ENCODE data around the gene GPR157.

GPR157 gene

DNA sequence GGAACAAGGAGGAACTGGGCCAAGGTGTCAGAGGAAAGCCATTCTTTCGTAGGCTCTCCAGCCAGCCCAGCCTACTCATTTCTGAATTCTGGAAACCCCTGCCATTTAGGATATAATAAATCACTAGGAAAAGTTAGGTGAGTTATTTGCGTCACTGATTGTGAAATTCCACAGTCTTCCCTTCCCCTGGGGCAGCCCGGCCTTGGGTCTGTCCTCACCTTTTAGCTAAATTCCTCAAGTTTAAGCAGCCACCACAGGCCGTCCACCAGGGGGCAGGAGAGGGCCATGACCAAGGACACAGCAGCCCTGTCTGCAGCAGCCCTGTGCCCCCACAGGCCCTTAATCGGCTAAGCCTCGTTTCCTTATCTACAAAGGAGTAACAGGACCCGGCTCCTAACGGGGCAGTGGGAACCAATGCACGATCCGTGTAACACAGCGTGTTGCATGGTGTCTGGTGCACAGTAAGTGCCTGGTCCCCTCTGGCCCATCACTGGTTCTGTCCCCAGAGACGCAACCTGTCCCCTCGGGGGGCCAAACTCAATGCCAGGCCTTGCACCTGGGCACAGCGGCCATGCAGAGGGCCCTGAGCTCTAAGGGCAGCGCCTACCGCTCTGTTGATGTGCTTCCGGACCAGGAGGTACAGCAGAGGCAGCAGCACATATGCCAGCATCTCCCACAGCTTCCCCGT, 18.1 kb downstream of the GPR157 start:
- peak overlapping the region; percentile 48 for H3K4me2 ChIP-seq
- no peak overlapping the region for H3K9ac ChIP-seq
- H4K20me1 ChIP-seq = no peaks in the 10 kb centered on the region
- no peak overlapping the region for H3K27ac ChIP-seq
- TF ChIP-seq Cebpa-rat (IDR thresholded peaks at IDR 0.05) = no peak
- H3K4me1 ChIP-seq = peaks cover 33% of the 10 kb centered on the region
- no peak overlapping the region for H3K4me3 ChIP-seq
- peaks cover 5% of the 10 kb centered on the region; the same call in 1 of the 2 replicates for H3K36me3 ChIP-seq
- no peaks in the 10 kb centered on the region for H3K9me3 ChIP-seq
- no peaks in the 10 kb centered on the region for H3K27me3 ChIP-seq

- no peak for TF ChIP-seq Cebpa-rat (IDR thresholded peaks at IDR 0.05)
- Histone ChIP-seq H3K4me1 (peaks cover 33% of the 10 kb centered on the region), H3K36me3 (peaks cover 26% of the 10 kb centered on the region), H3K4me2 (no peak overlapping the region), H4K20me1 (no peaks in the 10 kb centered on the region), H3K9me3 (no peaks in the 10 kb centered on the region), H3K27me3 (no peaks in the 10 kb centered on the region), H3K9ac (no peak overlapping the region), H3K4me3 (no peak overlapping the region), H3K27ac (no peak overlapping the region)
Measured at GRCh38 chr1:9108056-9108665, 20.7 kb downstream of the GPR157 start.

- no peak for TF ChIP-seq Cebpa-rat (IDR thresholded peaks at IDR 0.05)
- no peaks in the 10 kb centered on the region for H3K9me3 ChIP-seq
- H3K9ac ChIP-seq = no peak overlapping the region
- H4K20me1 ChIP-seq = no peaks in the 10 kb centered on the region
- peak overlapping the region; percentile 31; the same call in 1 of the 2 replicates for H3K4me2 ChIP-seq
- no peaks in the 10 kb centered on the region for H3K27me3 ChIP-seq
- H3K36me3 ChIP-seq = peaks cover 27% of the 10 kb centered on the region
- no peak overlapping the region for H3K27ac ChIP-seq
- H3K4me1 ChIP-seq = peaks cover 33% of the 10 kb centered on the region
- H3K4me3 ChIP-seq = no peak overlapping the region
Measured at GRCh38 chr1:9107136-9107535, 21.8 kb downstream of the GPR157 start.

GRCh38 chr1:9106286-9106685, 22.6 kb downstream of the GPR157 start:
- Histone ChIP-seq H4K20me1 (no peaks in the 10 kb centered on the region), H3K4me2 (no peak overlapping the region), H3K27me3 (no peaks in the 10 kb centered on the region), H3K9me3 (no peaks in the 10 kb centered on the region), H3K4me3 (no peak overlapping the region), H3K27ac (no peak overlapping the region), H3K9ac (no peak overlapping the region), H3K4me1 (peaks cover 34% of the 10 kb centered on the region), H3K36me3 (peaks cover 27% of the 10 kb centered on the region)
- no peak for TF ChIP-seq Cebpa-rat (IDR thresholded peaks at IDR 0.05)

- no peaks in the 10 kb centered on the region for H3K27me3 ChIP-seq
- no peak overlapping the region for H3K27ac ChIP-seq
- H3K36me3 ChIP-seq = peaks cover 27% of the 10 kb centered on the region
- H3K4me2 ChIP-seq = no peak overlapping the region
- no peak overlapping the region for H3K9ac ChIP-seq
- no peak for TF ChIP-seq Cebpa-rat (IDR thresholded peaks at IDR 0.05)
- peaks cover 34% of the 10 kb centered on the region for H3K4me1 ChIP-seq
- H3K4me3 ChIP-seq = no peak overlapping the region
- no peaks in the 10 kb centered on the region for H4K20me1 ChIP-seq
- no peaks in the 10 kb centered on the region for H3K9me3 ChIP-seq
Measured at GRCh38 chr1:9105336-9105867, 23.5 kb downstream of the GPR157 start.

- TF ChIP-seq Cebpa-rat (IDR thresholded peaks at IDR 0.05) = no peak
- Histone ChIP-seq H4K20me1 (no peaks in the 10 kb centered on the region), H3K4me2 (0 out of 2 replicates have a peak overlapping the region, but pooled peaks have one; percentile 24), H3K9me3 (peaks cover 2% of the 10 kb centered on the region; the same call in 1 of the 2 replicates), H3K9ac (no peak overlapping the region), H3K27ac (no peak overlapping the region), H3K4me1 (peaks cover 19% of the 10 kb centered on the region), H3K27me3 (no peaks in the 10 kb centered on the region), H3K4me3 (no peak overlapping the region), H3K36me3 (peaks cover 22% of the 10 kb centered on the region)
Measured at GRCh38 chr1:9101510-9102146, 27.3 kb downstream of the GPR157 start.

DNA sequence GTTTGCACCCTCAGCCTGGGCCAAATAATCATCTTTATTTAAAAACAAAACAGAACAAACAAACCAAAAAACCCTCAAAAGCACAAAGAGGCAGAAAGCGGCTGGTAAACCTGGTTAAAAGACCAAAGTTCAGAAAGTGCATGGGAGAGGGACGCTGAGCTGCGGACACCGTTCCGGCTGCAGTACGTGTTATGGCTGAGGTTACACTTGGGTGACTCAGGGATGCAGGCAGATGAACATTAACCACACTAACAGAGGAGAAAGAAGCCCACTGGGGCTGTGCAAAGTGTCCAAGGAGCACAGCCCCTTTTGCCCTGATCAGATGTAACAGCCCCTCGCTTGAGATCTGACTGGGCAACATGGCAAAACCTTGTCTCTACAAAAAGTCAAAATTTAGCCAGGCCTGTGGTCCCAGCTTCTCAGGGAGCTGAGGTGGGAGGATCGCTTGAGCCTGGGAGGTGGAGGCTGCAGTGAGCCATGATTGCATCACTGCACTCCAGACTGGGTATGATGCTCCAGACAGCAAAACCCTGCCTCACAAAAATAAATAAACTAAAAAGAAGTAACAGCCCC, 28.3 kb downstream of the GPR157 start:
- no peak for TF ChIP-seq Cebpa-rat (IDR thresholded peaks at IDR 0.05)
- peaks cover 20% of the 10 kb centered on the region for H3K36me3 ChIP-seq
- H3K4me2 ChIP-seq = peak overlapping the region; percentile 28; the same call in 1 of the 2 replicates
- H3K27me3 ChIP-seq = no peaks in the 10 kb centered on the region
- H3K27ac ChIP-seq = no peak overlapping the region
- no peaks in the 10 kb centered on the region for H4K20me1 ChIP-seq
- H3K9ac ChIP-seq = no peak overlapping the region
- H3K4me3 ChIP-seq = no peak overlapping the region
- H3K4me1 ChIP-seq = peaks cover 19% of the 10 kb centered on the region
- peaks cover 13% of the 10 kb centered on the region for H3K9me3 ChIP-seq

DNA sequence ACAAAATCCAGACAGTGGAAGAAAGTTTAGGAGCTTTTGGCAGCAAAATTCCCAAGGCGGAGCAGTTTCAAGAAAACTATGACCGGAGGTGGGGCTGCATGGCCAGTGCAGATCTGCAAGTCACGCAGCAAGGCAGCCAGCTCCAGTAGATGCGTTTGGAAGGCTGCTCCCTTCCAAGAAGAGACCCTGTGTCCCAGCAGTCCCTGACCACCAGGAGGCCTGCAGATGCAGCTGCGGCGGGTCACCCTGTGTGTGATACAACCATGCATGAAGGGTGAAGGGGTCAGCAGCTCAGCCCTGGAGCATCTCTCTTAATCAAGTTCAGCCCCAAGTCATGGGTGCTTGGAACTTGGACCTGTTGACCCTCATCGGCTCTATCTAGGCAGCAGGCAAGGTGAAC, 29.3 kb downstream of the GPR157 start:
- H4K20me1 ChIP-seq = no peaks in the 10 kb centered on the region
- H3K4me2 ChIP-seq = no peak overlapping the region
- no peaks in the 10 kb centered on the region for H3K27me3 ChIP-seq

DNA sequence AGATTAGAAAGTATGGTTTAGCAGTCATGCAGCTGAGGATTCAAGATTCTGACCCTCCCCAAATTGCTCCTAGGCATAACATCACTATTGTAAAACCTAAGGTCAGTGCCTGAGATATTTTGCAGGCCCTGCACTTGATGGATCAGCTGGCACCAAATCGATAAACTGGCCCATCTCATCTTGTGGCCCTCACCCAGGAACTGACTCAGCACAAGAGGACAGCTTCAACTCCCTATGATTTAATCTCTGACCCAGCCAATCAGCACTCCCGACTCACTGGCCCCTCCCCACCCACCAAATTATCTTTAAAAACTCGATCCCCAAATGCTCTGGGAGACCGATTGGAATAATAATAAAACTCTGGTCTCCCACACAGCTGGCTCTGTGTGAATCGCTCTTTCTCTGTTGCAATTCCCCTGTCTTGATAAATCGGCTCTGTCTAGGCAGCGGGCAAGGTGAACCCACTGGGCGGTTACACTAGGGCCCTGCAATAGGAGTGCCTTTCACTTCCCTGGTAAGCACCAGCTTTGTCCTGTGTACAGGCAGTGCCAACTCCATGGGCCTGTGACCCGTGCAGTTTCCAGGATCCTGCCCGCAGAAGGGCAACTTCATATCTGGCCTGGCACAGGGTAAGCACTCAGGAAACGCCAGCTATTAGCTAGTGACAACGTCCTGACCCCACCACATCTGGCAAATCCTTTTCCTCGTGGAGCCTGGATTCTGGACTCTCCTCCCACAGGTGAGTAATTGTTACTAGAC, 30.8 kb downstream of the GPR157 start:
- H3K4me2 ChIP-seq = no peak overlapping the region
- no peaks in the 10 kb centered on the region for H3K27me3 ChIP-seq
- peaks cover 31% of the 10 kb centered on the region for H3K4me1 ChIP-seq
- no peak for TF ChIP-seq Cebpa-rat (IDR thresholded peaks at IDR 0.05)
- 0 out of 2 replicates have a peak overlapping the region, but pooled peaks have one; percentile 33 for H3K27ac ChIP-seq
- H3K36me3 ChIP-seq = peaks cover under 1% of the 10 kb centered on the region; the same call in 1 of the 2 replicates
- H3K9ac ChIP-seq = no peak overlapping the region
- H3K4me3 ChIP-seq = no peak overlapping the region
- no peaks in the 10 kb centered on the region for H4K20me1 ChIP-seq
- peaks cover 34% of the 10 kb centered on the region for H3K9me3 ChIP-seq

More for the DNA sequence above, 29.3 kb downstream of the GPR157 start:
- Histone ChIP-seq H3K4me3 (no peak overlapping the region), H3K9me3 (peaks cover 23% of the 10 kb centered on the region), H3K4me1 (peaks cover 19% of the 10 kb centered on the region), H3K27ac (no peak overlapping the region), H3K36me3 (peaks cover 15% of the 10 kb centered on the region), H3K9ac (no peak overlapping the region)
- no peak for TF ChIP-seq Cebpa-rat (IDR thresholded peaks at IDR 0.05)
